Measurements from ENCODE around the gene ZBTB21.
"Not testable (repeated sequence)": the region's sequence is repeated elsewhere in the genome, so short reads cannot be mapped to it uniquely, and the experiment has no call there.

ZBTB21 gene

GRCh38 chr21:41966872-41967621, 43.1 kb downstream of the ZBTB21 start:
- DNase-seq (ENCODE audit: low read depth), result no peak

- DNase-seq (ENCODE audit: low read depth), result peak; percentile 10
Observed at GRCh38 chr21:41966041-41966833, 43.9 kb downstream of the ZBTB21 start.

GRCh38 chr21:41965461-41966013, 44.6 kb downstream of the ZBTB21 start:
- DNase-seq (ENCODE audit: low read depth), result no peak

GRCh38 chr21:41965045-41965444, 45.1 kb downstream of the ZBTB21 start:
- DNase-seq (ENCODE audit: low read depth), result no peak

GRCh38 chr21:41964171-41964570, 46.0 kb downstream of the ZBTB21 start:
- no peak for DNase-seq (ENCODE audit: low read depth)

- DNase-seq (ENCODE audit: low read depth), result no peak
Observed at GRCh38 chr21:41962425-41962966, 47.7 kb downstream of the ZBTB21 start.

GRCh38 chr21:41961753-41962152, 48.4 kb downstream of the ZBTB21 start:
- DNase-seq (ENCODE audit: low read depth), result no peak

GRCh38 chr21:41961282-41961701, 48.9 kb downstream of the ZBTB21 start:
- DNase-seq (ENCODE audit: low read depth), result peak; percentile 76

GRCh38 chr21:41960386-41960785, 49.8 kb downstream of the ZBTB21 start:
- DNase-seq (ENCODE audit: low read depth), result no peak

GRCh38 chr21:41959697-41960096, 50.5 kb downstream of the ZBTB21 start:
- DNase-seq (ENCODE audit: low read depth), result not testable (repeated sequence)

GRCh38 chr21:41958886-41959563, 51.1 kb downstream of the ZBTB21 start:
- no peak for DNase-seq (ENCODE audit: low read depth)

- peak; percentile 93 for DNase-seq (ENCODE audit: low read depth)
Observed at GRCh38 chr21:41957991-41958766, 52.0 kb downstream of the ZBTB21 start.

- peak; percentile 87 for DNase-seq (ENCODE audit: low read depth)
Observed at GRCh38 chr21:41956926-41957729, 53.0 kb downstream of the ZBTB21 start.

GRCh38 chr21:41955516-41955915, 54.6 kb downstream of the ZBTB21 start:
- DNase-seq (ENCODE audit: low read depth), result no peak

- no peak for DNase-seq (ENCODE audit: low read depth)
Observed at GRCh38 chr21:41954654-41955499, 55.3 kb downstream of the ZBTB21 start.

GRCh38 chr21:41953831-41954653, 56.1 kb downstream of the ZBTB21 start, which contains the start of gene C2CD2:
Gene C2CD2, minus strand, starts transcription at chr21:41954018. Its CDS starts 370 bp downstream, at chr21:41953648.
- DNase-seq (ENCODE audit: low read depth), result peak; percentile 77

GRCh38 chr21:41953249-41953830, 56.8 kb downstream of the ZBTB21 start:
- peak; percentile 21 for DNase-seq (ENCODE audit: low read depth)
